Nephron progenitor cell (in vitro differentiated cells): Measurements from ENCODE around the gene ERCC6.
A peak's percentile ranks its signal among the peaks of the same experiment; 100 is the strongest.

Source experiments
- DNase-seq: peaks from one replicate; pipeline ENCODE4 v3.0.0; 2021
- H3K27ac Mint-ChIP-seq: 2 replicates; pipeline ENCODE4 v1.8.0; 2021; ENCODE audit warnings: mild to moderate bottlenecking, moderate library complexity, mixed read lengths
- H3K27me3 Mint-ChIP-seq: 2 replicates; pipeline ENCODE4 v1.8.0; 2021; ENCODE audit warnings: mild to moderate bottlenecking, low read depth, mixed read lengths; ENCODE audit not compliant: poor library complexity
- H3K36me3 Mint-ChIP-seq: 2 replicates; pipeline ENCODE4 v1.8.0; 2021; ENCODE audit warnings: low read depth, mixed read lengths
- H3K4me1 Mint-ChIP-seq: 2 replicates; pipeline ENCODE4 v1.8.0; 2021; ENCODE audit warnings: mixed read lengths
- H3K4me3 Mint-ChIP-seq: 2 replicates; pipeline ENCODE4 v1.8.0; 2021; ENCODE audit warnings: mild to moderate bottlenecking, moderate library complexity, mixed read lengths
- H3K9me3 Mint-ChIP-seq: 2 replicates; pipeline ENCODE4 v1.8.0; 2021; ENCODE audit warnings: mild to moderate bottlenecking, moderate library complexity, mixed read lengths
- CTCF ChIP-seq: fragments of 200-600 bp; sonication (generic); IDR thresholded peaks from 2 replicates; pipeline ENCODE4 v1.5.0; 2021; ENCODE audit warnings: antibody characterized with exemption

The ERCC6 gene

GRCh38 chr10:49518566-49518965 lies 20.4 kb downstream of the ERCC6 start:
- peaks cover 6% of the 10 kb centered on the region for H3K36me3 Mint-ChIP-seq
- no peak for TF ChIP-seq CTCF
- no peaks in the 10 kb centered on the region for H3K9me3 Mint-ChIP-seq
- DNase-seq, result no peak
- no peak overlapping the region for H3K27ac Mint-ChIP-seq
- H3K4me1 Mint-ChIP-seq, result no peaks in the 10 kb centered on the region
- no peaks in the 10 kb centered on the region for H3K27me3 Mint-ChIP-seq
- H3K4me3 Mint-ChIP-seq, result no peak overlapping the region

GRCh38 chr10:49516216-49516970 lies 22.5 kb downstream of the ERCC6 start:
- no peak for TF ChIP-seq CTCF
- DNase-seq, result no peak
- H3K27ac Mint-ChIP-seq, result no peak overlapping the region
- no peak overlapping the region for H3K4me3 Mint-ChIP-seq
- H3K36me3 Mint-ChIP-seq, result peaks cover under 1% of the 10 kb centered on the region
- no peaks in the 10 kb centered on the region for H3K27me3 Mint-ChIP-seq
- no peaks in the 10 kb centered on the region for H3K9me3 Mint-ChIP-seq
- no peaks in the 10 kb centered on the region for H3K4me1 Mint-ChIP-seq

- Mint-ChIP-seq H3K4me3 (no peak overlapping the region), H3K4me1 (peaks cover 5% of the 10 kb centered on the region), H3K27me3 (no peaks in the 10 kb centered on the region), H3K9me3 (no peaks in the 10 kb centered on the region), H3K27ac (no peak overlapping the region), H3K36me3 (no peaks in the 10 kb centered on the region)
- TF ChIP-seq CTCF, result peak; percentile 80
- DNase-seq, result peak; percentile 12
These were observed 26.7 kb downstream of the ERCC6 start for GRCh38 chr10:49512121-49512809.

GRCh38 chr10:49509771-49510303 lies 29.1 kb downstream of the ERCC6 start:
- DNase-seq, result no peak
- no peak overlapping the region for H3K4me3 Mint-ChIP-seq
- no peaks in the 10 kb centered on the region for H3K9me3 Mint-ChIP-seq
- no peak overlapping the region for H3K27ac Mint-ChIP-seq
- H3K36me3 Mint-ChIP-seq, result no peaks in the 10 kb centered on the region
- no peak for TF ChIP-seq CTCF
- peaks cover 2% of the 10 kb centered on the region for H3K27me3 Mint-ChIP-seq
- peaks cover 13% of the 10 kb centered on the region for H3K4me1 Mint-ChIP-seq

GRCh38 chr10:49508654-49509053 lies 30.3 kb downstream of the ERCC6 start:
- no peak for TF ChIP-seq CTCF
- Mint-ChIP-seq H3K27me3 (peaks cover 2% of the 10 kb centered on the region), H3K27ac (no peak overlapping the region), H3K36me3 (no peaks in the 10 kb centered on the region), H3K9me3 (no peaks in the 10 kb centered on the region), H3K4me3 (no peak overlapping the region), H3K4me1 (peaks cover 19% of the 10 kb centered on the region)
- no peak for DNase-seq
